Erythroblast (primary cell): ENCODE results near the gene SRSF4.
"Not testable (repeated sequence)": the region's sequence is repeated elsewhere in the genome, so short reads cannot be mapped to it uniquely, and the experiment has no call there.

Experiments
- DNase-seq, 2 experiments: peaks; one replicate each; lab custom pipeline; 2025; lab: John Stamatoyannopoulos, UW
- GATA1 ChIP-seq: IDR thresholded peaks from 2 replicates; pipeline ENCODE4 v1.6.1; 2011; ENCODE audit warnings: low read depth, mild to moderate bottlenecking, control low read depth, low read length, moderate library complexity
- POLR2A ChIP-seq: IDR thresholded peaks from 2 replicates; pipeline ENCODE4 v1.6.1; 2011; ENCODE audit warnings: mild to moderate bottlenecking, low read length

Gene SRSF4

DNA sequence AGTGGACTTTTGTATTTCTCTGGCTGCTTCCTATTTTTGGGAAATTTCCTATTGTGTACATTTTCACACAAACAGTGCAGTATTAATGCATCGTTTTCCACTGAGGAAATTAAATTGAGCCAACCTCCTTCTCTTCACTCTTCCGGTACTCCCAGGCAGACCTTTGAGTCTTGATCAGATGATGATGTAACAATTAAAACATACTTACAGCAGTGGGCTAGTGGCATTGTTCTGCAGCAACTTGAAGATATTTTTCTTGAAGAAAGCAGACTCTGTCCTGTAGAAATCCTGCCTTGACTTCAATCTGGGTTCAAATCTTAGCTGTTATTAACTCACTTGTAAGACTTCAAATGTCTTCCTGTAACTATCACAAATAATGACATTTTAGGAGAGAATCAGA lies 39.0 kb downstream of the SRSF4 start:
- TF ChIP-seq POLR2A (no peak), GATA1 (no peak)

DNA sequence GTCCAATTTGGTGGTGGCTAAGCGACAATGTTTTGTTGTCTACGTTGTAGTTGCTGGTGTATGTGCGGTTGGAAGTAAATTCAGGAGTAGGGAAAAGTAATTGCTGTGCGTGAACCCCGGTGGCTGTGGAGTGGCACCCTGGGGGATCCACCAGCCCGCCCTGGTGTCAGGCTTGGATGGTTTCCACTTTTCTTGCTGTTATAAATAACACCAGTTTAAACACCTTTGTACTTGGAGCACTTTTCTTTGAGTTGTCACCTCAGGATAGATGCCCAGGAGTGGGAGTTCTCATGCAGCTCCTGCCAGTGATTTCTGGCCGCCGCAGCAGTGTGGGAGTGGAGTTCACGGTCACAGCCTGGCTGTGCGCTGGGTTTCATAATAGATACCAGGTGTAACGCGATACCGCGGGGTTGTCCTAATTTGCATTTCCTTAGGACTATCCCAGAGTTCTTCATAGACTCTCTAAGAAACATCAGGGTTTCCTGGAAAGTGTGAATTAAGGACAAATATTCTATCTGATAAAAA lies 45.2 kb downstream of the SRSF4 start:
- no peak for DNase-seq
- TF ChIP-seq POLR2A (no peak), GATA1 (no peak)

More for the DNA sequence above, 39.0 kb downstream of the SRSF4 start:
- no peak for DNase-seq

DNA sequence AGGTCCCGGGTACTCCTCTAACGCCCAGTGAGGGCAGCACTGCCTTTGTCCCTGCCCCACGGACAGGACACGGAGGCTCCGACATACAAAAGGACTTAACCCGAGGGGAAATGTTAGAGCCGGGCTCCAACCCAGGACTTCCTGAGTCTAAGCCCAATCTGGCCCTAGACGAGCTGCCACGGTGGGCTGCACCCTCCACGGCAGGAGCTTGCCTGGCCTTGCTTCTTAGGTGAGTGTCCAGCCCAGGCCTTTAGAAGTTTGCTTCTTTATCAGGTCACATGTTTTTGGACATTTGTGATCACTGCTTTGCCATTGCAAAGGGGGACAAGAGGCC lies 47.0 kb downstream of the SRSF4 start:
- TF ChIP-seq GATA1 = no peak
- no peak for TF ChIP-seq POLR2A
- no peak for DNase-seq

DNA sequence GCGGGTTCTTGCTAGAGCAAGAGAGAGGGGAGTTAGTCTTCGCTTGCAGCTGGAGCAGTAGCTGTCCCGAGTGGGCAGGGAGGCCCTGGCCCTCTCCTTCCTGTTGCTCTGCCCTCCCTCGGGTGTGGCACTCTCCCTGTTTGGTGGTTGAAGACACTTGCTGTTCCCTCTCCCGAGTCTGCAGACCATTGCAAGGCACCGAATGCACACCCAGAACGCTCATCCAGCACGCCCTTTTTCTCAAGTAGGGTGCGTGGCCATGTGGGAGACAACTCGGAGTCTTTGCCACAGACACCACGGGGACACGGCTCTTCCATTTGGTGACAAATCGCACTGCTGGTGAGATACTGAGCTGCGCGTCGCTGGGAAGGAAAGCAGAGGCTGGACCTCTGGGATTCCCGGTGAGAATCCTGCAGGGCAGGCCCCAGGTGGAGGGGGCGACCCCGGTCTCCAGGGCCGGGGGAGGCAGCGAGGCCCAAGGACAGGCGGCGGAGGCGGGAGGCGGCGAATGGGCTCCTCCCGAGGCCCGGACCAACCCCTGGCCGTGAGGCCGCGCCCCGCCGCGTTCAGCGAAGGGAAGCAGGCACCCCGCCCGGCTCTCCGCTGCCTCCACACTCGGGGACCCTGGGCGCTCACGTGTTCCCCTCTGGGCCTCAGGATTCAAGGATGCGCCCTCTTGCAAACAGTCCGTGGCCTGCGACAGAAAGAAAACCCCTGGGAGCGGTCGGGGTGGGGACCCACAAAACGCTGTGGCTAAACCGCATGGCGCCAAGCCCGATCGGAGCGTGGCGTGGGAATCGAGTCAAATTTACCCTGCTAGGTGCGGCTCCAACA lies 47.6 kb downstream of the SRSF4 start:
- TF ChIP-seq GATA1 (no peak), POLR2A (no peak)
- DNase-seq = peak in 1 of 2 experiments; percentile 44

DNA sequence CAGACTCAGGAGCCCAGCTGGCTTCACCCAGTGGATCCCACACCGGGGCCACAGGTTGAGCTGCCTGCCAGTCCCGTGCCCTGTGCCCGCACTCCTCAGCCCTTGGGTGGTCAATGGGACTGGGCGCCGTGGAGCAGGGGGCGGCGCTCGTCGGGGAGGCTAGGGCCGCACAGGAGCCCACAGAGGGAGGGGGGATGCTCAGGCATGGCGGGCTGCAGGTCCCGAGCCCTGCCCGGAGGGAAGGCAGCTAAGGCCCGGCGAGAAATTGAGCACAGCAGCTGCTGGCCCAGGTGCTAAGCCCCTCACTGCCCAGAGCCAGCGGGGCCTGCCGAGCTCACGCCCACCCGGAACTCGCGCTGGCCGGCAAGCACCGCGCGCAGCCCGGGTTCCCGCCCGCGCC lies 50.6 kb downstream of the SRSF4 start:
- not testable (repeated sequence) for DNase-seq

DNA sequence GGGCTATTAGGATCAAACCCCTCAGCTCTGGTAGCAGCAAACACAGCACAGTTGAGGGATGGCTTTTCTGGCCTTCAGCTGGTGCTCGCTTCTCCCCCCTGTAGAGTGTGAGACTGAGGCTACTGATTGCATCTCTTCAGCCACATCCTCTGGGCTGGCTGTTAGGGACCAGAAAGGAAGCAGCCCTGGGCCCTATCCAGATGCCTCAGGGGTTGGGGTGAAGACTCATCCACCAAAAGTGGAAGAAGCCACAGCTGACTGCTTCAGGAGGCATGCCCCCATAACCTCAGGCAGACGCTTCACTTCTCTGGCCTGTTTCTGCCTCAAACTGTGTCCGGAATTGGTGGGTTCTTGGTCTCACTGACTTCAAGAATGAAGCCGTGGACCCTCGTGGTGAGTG lies 51.8 kb downstream of the SRSF4 start:
- DNase-seq = no peak
- TF ChIP-seq GATA1 (no peak), POLR2A (no peak)

DNA sequence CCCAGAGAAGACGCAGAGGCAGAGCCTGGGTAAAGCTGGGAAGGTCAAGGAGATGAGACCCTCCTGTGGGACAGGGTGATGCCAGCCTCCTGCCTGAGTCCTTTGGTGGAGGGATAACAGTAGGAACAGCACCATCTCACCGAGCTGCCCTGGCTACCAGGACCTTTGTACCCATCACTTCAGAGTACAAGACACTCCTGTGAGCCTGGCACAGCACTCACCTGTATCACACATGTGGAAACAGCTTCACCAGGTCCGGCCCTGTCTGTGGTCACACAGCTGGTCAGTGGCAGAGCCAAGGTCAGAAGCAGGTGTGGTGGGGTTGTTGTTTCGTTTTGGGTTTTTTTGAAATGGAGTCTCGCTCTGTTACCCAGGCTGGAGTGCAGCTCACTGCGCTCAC lies 53.0 kb downstream of the SRSF4 start:
- TF ChIP-seq GATA1 (no peak), POLR2A (no peak)
- DNase-seq = no peak

DNA sequence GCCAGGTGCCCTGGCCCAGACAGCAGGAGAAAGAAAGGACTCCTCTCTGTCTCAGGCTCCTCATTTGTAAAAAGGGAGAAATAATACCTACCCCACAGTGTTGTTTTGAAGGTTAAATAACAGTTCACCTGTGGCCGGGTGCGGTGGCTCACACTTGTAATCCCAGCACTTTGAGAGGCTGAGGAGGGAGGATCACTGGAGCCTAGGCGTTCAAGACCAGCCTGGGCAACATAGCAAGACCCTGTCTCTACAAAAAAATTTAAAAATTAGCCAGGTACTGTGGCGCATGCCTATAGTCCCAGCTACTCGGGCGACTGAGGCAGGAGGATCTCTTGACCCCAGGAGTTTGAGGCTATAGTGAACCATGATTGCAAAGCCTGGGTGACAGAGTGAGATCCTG lies 55.5 kb downstream of the SRSF4 start:
- TF ChIP-seq GATA1 = no peak
- no peak for TF ChIP-seq POLR2A
- DNase-seq = no peak

DNA sequence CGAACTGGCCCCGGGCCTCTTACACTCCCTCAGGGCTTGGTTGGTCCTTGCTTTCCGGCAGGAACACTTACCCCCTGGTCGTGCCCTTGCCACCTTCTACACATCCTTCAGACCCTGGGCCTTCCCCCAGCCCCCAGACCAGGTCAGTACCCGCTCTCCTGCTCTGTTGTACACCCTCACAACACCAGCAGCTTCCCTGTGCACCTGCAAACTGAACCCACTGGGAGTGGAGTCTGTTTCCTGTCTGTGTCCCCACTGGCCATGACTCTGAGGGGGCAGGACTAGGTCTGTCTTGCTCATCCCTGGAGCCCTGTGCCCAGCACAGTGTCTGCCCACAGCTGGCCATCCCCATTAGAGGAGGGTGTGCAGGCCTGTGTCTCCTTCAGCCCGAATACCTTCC lies 55.9 kb downstream of the SRSF4 start:
- no peak for DNase-seq
- TF ChIP-seq POLR2A (no peak), GATA1 (no peak)

DNA sequence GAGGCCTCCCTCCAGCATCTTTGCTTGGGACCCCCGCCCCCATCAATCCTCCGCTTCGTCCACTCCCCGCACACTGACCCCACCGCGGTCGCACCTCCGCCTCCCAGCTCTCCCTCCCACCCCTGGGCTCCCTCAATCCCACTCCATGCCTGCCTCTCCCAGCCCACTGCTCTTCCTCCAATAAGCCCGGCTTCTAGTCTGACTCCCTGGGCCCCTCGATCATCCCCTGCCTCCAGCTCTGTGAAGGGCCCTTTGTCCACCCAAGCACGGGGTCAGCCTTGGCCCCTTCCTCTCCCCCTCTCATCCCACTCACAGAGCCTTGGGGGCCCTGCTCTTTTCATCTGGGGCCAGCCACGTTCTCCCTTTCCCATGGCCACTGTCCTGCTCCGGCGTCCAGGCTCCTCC lies 56.5 kb downstream of the SRSF4 start:
- no peak for DNase-seq
- TF ChIP-seq POLR2A (no peak), GATA1 (no peak)

DNA sequence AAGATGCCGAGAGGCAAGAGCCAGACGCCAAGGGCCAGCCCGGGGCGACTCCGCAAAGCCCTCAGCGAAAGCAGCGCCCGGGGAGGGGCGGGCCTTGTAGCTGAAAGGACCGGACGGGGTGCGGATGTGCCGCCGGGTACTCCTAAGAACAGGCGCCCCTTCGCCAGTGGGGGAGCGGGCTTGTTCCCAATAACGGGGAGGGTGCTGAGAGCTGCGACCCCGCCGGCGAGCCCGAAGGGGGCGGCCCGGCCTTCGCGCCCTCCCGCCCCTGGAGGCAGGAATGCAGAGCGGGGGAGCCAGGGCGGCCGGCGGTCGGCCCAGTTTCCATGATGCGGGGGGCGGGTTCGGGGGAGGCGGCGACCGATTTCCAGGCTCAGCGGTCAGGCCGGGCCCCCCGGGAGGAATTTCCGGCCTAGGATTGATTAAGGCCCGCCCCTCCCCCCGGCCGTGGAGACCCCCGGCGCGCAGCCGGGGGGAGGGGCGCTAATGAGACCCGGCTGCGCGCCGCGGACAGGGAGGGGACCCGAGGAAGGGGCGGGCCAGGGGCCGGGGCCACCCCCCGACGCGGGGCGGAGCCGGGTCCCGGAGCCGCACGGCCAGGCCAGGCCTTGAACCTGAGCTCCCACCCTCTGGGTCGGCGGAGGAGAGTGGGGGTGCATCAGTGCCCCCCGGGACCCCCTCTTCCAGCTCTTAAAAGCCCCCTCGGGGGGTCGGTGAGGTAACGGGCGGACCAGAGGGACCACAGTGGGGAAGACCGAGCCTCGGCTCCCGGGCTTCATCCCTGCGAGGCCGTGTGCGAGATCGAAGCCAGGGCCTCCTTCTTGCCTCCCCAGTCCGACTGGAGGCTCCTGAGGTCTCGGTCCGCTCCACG lies 57.1 kb downstream of the SRSF4 start:
- TF ChIP-seq POLR2A = no peak
- TF ChIP-seq GATA1 = no peak
- peak in 1 of 2 experiments; percentile 72 for DNase-seq

DNA sequence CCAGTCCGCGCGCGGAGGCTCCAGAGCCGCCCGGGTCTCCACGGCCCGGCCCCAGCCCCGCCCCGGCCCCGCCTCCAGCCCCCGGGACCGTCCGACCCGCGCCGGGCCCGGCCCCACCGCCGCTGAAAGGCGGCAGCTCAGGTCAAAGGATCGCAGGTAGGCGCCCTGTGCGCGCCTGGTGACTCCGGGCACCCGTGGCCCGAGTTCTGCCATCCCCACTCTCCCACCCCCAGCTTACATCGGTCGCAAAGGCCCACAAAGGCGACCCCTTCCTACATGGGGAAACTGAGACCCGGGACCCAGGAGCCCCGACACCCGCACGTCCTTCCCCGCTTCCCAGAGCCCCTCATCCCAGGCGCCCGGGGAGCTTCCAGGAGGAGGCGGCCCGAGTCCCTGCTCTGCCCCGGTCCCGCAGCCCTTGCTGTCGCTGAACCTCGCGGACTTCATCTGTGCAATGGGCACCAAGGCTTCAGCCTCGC lies 57.8 kb downstream of the SRSF4 start, which contains the start of gene TMEM200B:
Gene TMEM200B, minus strand, starts transcription at position 17 of the 479 bp plus-strand sequence. CDS start 2,075 bp downstream, outside the sequence.
- no peak for DNase-seq
- TF ChIP-seq GATA1 (no peak), POLR2A (no peak)

DNA sequence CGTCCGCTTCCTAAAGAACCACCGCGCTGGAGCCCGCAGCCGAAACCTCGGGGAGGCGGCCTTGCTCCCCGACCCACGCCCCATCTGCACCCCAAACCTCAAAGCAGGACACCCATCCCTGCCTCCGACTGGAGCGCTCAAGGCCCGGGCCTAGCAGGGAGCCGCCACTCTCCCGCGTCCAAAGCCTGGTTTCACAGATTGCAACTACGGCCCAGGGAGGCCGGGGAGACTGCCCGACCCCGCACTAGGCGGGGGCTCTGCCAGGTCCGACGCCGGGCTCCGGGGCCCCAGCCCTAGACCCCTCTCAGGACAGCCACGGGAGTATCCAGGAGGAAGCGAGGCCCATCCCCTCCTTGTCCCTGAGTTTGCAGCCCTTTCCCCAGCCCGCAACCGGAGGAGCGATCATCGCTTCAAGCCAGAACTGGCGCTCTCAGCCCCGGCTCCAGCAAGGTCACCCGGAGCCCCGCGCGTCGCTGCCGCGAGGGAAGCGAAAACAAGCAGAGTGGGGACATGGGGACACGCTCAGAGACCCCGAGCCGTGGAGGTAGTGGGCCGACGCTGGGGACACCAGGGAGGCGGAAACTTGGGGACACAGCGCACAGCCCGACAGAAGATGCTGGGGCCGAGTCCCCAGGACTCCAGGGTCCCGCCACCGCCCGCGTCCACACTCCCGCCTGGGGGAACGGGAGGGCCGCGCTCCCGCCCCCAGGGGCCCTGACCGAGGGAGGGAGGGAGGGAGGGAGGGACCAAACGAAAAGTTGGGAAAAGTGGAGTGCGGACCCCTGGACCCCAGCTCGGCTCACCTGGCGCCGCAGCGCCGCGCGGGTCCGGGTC lies 58.4 kb downstream of the SRSF4 start:
- DNase-seq = peak in 1 of 2 experiments; percentile 58
- TF ChIP-seq POLR2A (no peak), GATA1 (no peak)
